Measurements from ENCODE around the gene LRTM2.

DNA sequence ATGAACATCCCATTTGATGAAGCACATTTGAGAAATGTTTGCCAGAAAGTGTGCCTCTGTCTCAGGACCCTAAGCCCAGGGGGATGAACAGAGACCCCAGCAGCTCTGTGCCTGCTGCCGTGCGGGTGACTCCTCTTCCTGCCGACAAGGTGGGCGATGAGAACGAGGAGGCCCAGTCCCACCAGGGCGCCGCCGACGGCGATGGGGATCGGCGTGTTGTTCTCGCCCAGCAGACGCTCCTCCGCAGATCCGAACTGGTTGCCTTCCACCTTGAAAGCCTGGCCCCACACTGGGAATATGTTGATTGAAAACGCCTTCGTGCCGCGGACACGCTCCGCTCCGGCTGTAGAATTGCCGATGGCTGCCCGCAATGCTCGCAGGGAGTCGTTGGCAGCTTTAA, 44.1 kb downstream of the LRTM2 start:
- TF ChIP-seq, protein P1, sequence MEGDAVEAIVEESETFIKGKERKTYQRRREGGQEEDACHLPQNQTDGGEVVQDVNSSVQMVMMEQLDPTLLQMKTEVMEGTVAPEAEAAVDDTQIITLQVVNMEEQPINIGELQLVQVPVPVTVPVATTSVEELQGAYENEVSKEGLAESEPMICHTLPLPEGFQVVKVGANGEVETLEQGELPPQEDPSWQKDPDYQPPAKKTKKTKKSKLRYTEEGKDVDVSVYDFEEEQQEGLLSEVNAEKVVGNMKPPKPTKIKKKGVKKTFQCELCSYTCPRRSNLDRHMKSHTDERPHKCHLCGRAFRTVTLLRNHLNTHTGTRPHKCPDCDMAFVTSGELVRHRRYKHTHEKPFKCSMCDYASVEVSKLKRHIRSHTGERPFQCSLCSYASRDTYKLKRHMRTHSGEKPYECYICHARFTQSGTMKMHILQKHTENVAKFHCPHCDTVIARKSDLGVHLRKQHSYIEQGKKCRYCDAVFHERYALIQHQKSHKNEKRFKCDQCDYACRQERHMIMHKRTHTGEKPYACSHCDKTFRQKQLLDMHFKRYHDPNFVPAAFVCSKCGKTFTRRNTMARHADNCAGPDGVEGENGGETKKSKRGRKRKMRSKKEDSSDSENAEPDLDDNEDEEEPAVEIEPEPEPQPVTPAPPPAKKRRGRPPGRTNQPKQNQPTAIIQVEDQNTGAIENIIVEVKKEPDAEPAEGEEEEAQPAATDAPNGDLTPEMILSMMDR (conservative IDR thresholded peaks at IDR 0.05; ENCODE audit: low read depth, low read length): no peak
- TF ChIP-seq EZH2 (IDR thresholded peaks at IDR 0.05; ENCODE audit: low read length, unreplicated experiment): no peak

Data from PC-3 (cell line).